Loucy (cell line): ENCODE results near the gene CCR5AS.
"Not testable (repeated sequence)": the region's sequence is repeated elsewhere in the genome, so short reads cannot be mapped to it uniquely, and the experiment has no call there.

Source experiments
- H2AFZ ChIP-seq: fragments of 200-600 bp; sonication (generic); 2 replicates; pipeline ENCODE4 v1.6.0; 2016; ENCODE audit warnings: antibody characterized with exemption, mild to moderate bottlenecking, low read length, moderate library complexity
- H3F3A ChIP-seq: fragments of 200-600 bp; 2 replicates; pipeline ENCODE4 v1.6.0; 2016; ENCODE audit warnings: antibody characterized with exemption, low read depth, mild to moderate bottlenecking
- H3K27me3 ChIP-seq: fragments of 200-600 bp; sonication (generic); 2 replicates; pipeline ENCODE4 v1.6.1; 2014; ENCODE audit warnings: low read length, mild to moderate bottlenecking; ENCODE audit not compliant: insufficient read depth, poor library complexity, severe bottlenecking
- H3K36me3 ChIP-seq: fragments of 200-600 bp; sonication (generic); 2 replicates; pipeline ENCODE4 v1.6.1; 2016; ENCODE audit warnings: low read length; ENCODE audit not compliant: insufficient read depth
- H3K4me1 ChIP-seq: fragments of 200-600 bp; sonication (generic); 2 replicates; pipeline ENCODE4 v1.5.1; 2014; ENCODE audit warnings: low read length, mild to moderate bottlenecking; ENCODE audit not compliant: insufficient read depth, poor library complexity, severe bottlenecking
- H3K4me2 ChIP-seq: fragments of 200-600 bp; sonication (generic); 2 replicates; pipeline ENCODE4 v1.6.0; 2014; ENCODE audit warnings: antibody characterized with exemption, low read length, low read depth, mild to moderate bottlenecking; ENCODE audit not compliant: poor library complexity, severe bottlenecking
- H3K4me3 ChIP-seq: fragments of 200-600 bp; sonication (generic); 2 replicates; pipeline ENCODE4 v1.5.1; 2014; ENCODE audit warnings: low read length, mild to moderate bottlenecking, mixed read lengths; ENCODE audit not compliant: poor library complexity, severe bottlenecking
- H3K79me2 ChIP-seq: fragments of 200-600 bp; sonication (generic); 2 replicates; pipeline ENCODE4 v1.6.1; 2014; ENCODE audit warnings: low read length; ENCODE audit not compliant: insufficient read depth
- H3K9ac ChIP-seq: fragments of 200-600 bp; sonication (generic); 2 replicates; pipeline ENCODE4 v1.6.0; 2014; ENCODE audit warnings: mild to moderate bottlenecking, low read depth, low read length, moderate library complexity; ENCODE audit not compliant: poor library complexity, severe bottlenecking
- H3K9me2 ChIP-seq: fragments of 200-600 bp; sonication (generic); replicated peaks from 2 replicates; pipeline ENCODE4 v1.6.1; 2016; ENCODE audit warnings: low read depth, low read length, mixed read lengths
- H3K9me3 ChIP-seq: fragments of 200-600 bp; sonication (generic); 2 replicates; pipeline ENCODE4 v1.6.1; 2014; ENCODE audit warnings: mild to moderate bottlenecking, antibody characterized with exemption, low read length, low read depth; ENCODE audit not compliant: insufficient read depth
- H4K20me1 ChIP-seq: fragments of 200-600 bp; sonication (generic); 2 replicates; pipeline ENCODE4 v1.6.0; 2014; ENCODE audit warnings: antibody characterized with exemption, low read length, mild to moderate bottlenecking; ENCODE audit not compliant: insufficient read depth, poor library complexity, severe bottlenecking
- CTCF ChIP-seq: fragments of 200-600 bp; sonication (generic); conservative IDR thresholded peaks from 2 replicates; pipeline ENCODE4 v1.5.1; 2014; ENCODE audit warnings: mild to moderate bottlenecking, antibody characterized with exemption, low read length
- EZH2phosphoT487 ChIP-seq: fragments of 200-600 bp; IDR thresholded peaks from 2 replicates; pipeline ENCODE4 v1.6.1; 2018; ENCODE audit warnings: antibody characterized with exemption, mild to moderate bottlenecking, moderate library complexity, borderline replicate concordance

Gene CCR5AS

GRCh38 chr3:46393011-46393410 is 13.9 kb downstream of the CCR5AS start:
- Histone ChIP-seq H3F3A (no peaks in the 10 kb centered on the region), H4K20me1 (no peaks in the 10 kb centered on the region), H3K4me2 (no peak overlapping the region), H2AFZ (no peak overlapping the region), H3K27me3 (no peaks in the 10 kb centered on the region), H3K4me1 (no peaks in the 10 kb centered on the region), H3K79me2 (no peaks in the 10 kb centered on the region), H3K4me3 (no peak overlapping the region), H3K9me2 (no peaks in the 10 kb centered on the region), H3K9me3 (no peaks in the 10 kb centered on the region), H3K36me3 (no peaks in the 10 kb centered on the region), H3K9ac (no peak overlapping the region)
- no peak for TF ChIP-seq EZH2phosphoT487
- TF ChIP-seq CTCF: no peak

- not testable (repeated sequence) for H4K20me1 ChIP-seq, H3K79me2 ChIP-seq, H3K9me2 ChIP-seq, H3K9ac ChIP-seq, H3K9me3 ChIP-seq, H3K27me3 ChIP-seq, H3K4me1 ChIP-seq, H3K36me3 ChIP-seq, H3F3A ChIP-seq, H2AFZ ChIP-seq, H3K4me3 ChIP-seq, H3K4me2 ChIP-seq
Observed at GRCh38 chr3:46391526-46391925, 15.3 kb downstream of the CCR5AS start.

GRCh38 chr3:46389306-46389705 is 17.6 kb downstream of the CCR5AS start:
- no peak overlapping the region for H3K4me2 ChIP-seq
- no peaks in the 10 kb centered on the region for H3K36me3 ChIP-seq
- H3K79me2 ChIP-seq: no peaks in the 10 kb centered on the region
- TF ChIP-seq CTCF: no peak
- TF ChIP-seq EZH2phosphoT487: no peak
- H3K9me2 ChIP-seq: no peaks in the 10 kb centered on the region
- no peak overlapping the region for H2AFZ ChIP-seq
- H3K27me3 ChIP-seq: no peaks in the 10 kb centered on the region
- H3F3A ChIP-seq: no peaks in the 10 kb centered on the region
- no peaks in the 10 kb centered on the region for H3K9me3 ChIP-seq
- no peak overlapping the region for H3K9ac ChIP-seq
- no peak overlapping the region for H3K4me3 ChIP-seq
- no peaks in the 10 kb centered on the region for H4K20me1 ChIP-seq
- peaks cover 22% of the 10 kb centered on the region for H3K4me1 ChIP-seq

- not testable (repeated sequence) for H3K4me3 ChIP-seq, H3K4me2 ChIP-seq
Observed at GRCh38 chr3:46388847-46389246, 18.0 kb downstream of the CCR5AS start.

More at GRCh38 chr3:46388847-46389246, 18.0 kb downstream of the CCR5AS start:
- H3K9ac ChIP-seq, H3K36me3 ChIP-seq, H3K9me2 ChIP-seq, H3K27me3 ChIP-seq, H3F3A ChIP-seq, H3K9me3 ChIP-seq, H4K20me1 ChIP-seq, H3K79me2 ChIP-seq, H2AFZ ChIP-seq: not testable (repeated sequence)
- peaks cover 26% of the 10 kb centered on the region for H3K4me1 ChIP-seq
